Measurements from ENCODE around the gene RELB. TPM values are rescaled to one million over a fixed set of nuclear protein-coding genes. Genes with fewer than 3 reads are reported as not detected.
"Not testable (repeated sequence)": the region's sequence is repeated elsewhere in the genome, so short reads cannot be mapped to it uniquely, and the experiment has no call there.

The RELB gene
- total RNA-seq, 6 experiments from 2014 or later: 6.1 to 10.8 (median 9.4) TPM

GRCh38 chr19:44968118-44968517, 33.1 kb upstream of the RELB start:
- no peak for TF ChIP-seq CTCF (IDR thresholded peaks at IDR 0.05)
- Mint-ChIP-seq H3K9me3 (no peaks in the 10 kb centered on the region), H3K27ac (no peak overlapping the region), H3K27me3 (ENCODE audit: insufficient read depth) (peaks cover 4% of the 10 kb centered on the region), H3K36me3 (ENCODE audit: low read depth) (peaks cover 7% of the 10 kb centered on the region; the same call in 1 of the 2 replicates), H3K4me1 (ENCODE audit: low read depth) (no peaks in the 10 kb centered on the region), H3K4me3 (no peak overlapping the region)
- no peak for DNase-seq

DNA sequence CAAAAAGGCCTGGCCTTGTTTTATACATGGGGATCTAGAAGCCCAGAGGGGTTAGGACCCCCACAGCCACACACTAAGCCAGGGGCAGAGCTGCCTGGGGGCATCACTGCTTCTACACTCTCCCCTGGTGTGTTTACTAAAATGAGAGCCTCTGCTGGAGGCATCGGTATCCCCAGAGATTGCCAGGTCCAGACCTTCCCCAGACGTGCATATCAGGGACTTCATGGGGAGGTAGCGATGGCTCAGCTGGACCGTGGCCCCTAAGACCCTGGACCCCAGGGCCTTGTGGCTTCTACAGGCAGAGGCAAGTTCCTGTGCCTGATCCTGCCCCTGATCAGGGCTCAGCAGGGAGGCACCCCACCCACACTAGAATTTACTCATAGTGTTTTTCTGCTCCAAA, 32.6 kb upstream of the RELB start:
- TF ChIP-seq CTCF (IDR thresholded peaks at IDR 0.05): no peak
- Mint-ChIP-seq H3K27ac (no peak overlapping the region), H3K4me3 (no peak overlapping the region), H3K36me3 (ENCODE audit: low read depth) (peaks cover 7% of the 10 kb centered on the region; the same call in 1 of the 2 replicates), H3K9me3 (no peaks in the 10 kb centered on the region), H3K27me3 (ENCODE audit: insufficient read depth) (peaks cover 4% of the 10 kb centered on the region), H3K4me1 (ENCODE audit: low read depth) (no peaks in the 10 kb centered on the region)
- no peak for DNase-seq

DNA sequence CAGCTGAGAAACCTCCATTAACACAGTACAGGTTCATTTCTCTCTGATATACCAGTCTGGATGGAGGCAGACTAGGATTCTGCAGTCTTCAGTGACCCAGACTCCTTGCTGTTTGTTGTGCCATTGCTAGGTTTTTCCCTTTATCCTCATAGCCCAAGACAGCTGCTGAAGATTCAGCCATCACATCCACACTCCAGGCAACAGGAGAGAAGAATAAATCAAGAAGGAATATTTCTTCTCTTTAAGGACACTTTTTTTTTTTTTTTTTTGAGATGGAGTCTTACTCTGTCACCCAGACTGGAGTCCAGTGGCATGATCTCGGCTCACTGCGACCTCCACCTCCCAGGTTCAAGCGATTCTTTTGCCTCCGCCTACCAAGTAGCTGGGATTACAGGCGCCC, 31.8 kb upstream of the RELB start:
- no peak for TF ChIP-seq CTCF (IDR thresholded peaks at IDR 0.05)
- H3K27me3 Mint-ChIP-seq (ENCODE audit: insufficient read depth): peaks cover 4% of the 10 kb centered on the region
- no peak overlapping the region for H3K27ac Mint-ChIP-seq
- H3K4me1 Mint-ChIP-seq (ENCODE audit: low read depth): no peaks in the 10 kb centered on the region
- H3K36me3 Mint-ChIP-seq (ENCODE audit: low read depth): peaks cover 9% of the 10 kb centered on the region
- no peaks in the 10 kb centered on the region for H3K9me3 Mint-ChIP-seq
- no peak overlapping the region for H3K4me3 Mint-ChIP-seq
- no peak for DNase-seq

DNA sequence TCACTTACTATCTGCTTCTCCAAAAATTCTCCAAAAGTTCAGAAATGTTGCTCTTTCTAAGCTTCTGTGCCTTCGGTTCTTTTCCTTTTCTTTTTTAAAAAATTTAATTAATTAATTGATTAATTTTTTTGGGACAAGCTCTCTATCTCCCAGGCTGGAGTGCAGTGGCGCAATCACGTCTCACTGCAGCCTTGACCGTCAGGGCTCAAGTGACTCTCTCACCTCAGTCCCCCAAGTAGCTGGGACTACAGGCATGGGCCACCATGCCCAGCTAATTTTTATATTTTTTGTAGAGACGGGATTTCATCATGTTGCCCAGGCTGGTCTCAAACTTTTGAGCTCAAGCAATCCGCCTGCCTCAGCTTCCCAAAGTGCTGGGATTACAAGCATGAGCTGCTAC, 29.8 kb upstream of the RELB start:
- not testable (repeated sequence) for H3K27ac Mint-ChIP-seq; DNase-seq; H3K4me3 Mint-ChIP-seq; H3K9me3 Mint-ChIP-seq; H3K27me3 Mint-ChIP-seq (ENCODE audit: insufficient read depth); H3K36me3 Mint-ChIP-seq (ENCODE audit: low read depth); H3K4me1 Mint-ChIP-seq (ENCODE audit: low read depth)

DNA sequence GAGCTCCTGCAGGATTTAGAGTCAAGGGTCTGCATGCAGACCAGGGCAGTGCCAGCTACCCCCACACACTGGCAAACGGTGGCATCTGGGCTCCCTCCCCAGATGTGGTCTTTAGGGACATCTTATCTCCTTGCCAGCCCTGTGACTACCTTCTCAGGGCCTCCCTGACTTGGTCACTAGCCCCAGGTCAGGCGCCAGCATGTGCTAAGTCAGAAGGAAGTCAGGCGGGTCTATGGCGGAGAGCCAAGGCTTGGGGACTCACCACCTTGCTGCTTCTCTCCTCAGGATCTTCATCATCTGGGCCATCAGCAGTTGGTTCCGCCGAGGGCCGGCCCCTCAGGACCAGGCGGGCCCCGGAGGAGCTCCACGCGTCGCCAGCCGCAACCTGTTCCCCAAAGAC, 28.5 kb upstream of the RELB start:
- H3K36me3 Mint-ChIP-seq (ENCODE audit: low read depth): peaks cover 4% of the 10 kb centered on the region
- H3K27me3 Mint-ChIP-seq (ENCODE audit: insufficient read depth): no peaks in the 10 kb centered on the region
- H3K27ac Mint-ChIP-seq: no peak overlapping the region
- H3K9me3 Mint-ChIP-seq: no peaks in the 10 kb centered on the region
- H3K4me1 Mint-ChIP-seq (ENCODE audit: low read depth): no peaks in the 10 kb centered on the region
- no peak for TF ChIP-seq CTCF (IDR thresholded peaks at IDR 0.05)
- H3K4me3 Mint-ChIP-seq: no peak overlapping the region
- DNase-seq: no peak

GRCh38 chr19:44973982-44974735, 27.1 kb upstream of the RELB start:
- H3K27me3 Mint-ChIP-seq (ENCODE audit: insufficient read depth): no peaks in the 10 kb centered on the region
- H3K4me3 Mint-ChIP-seq: no peak overlapping the region
- no peak overlapping the region for H3K27ac Mint-ChIP-seq
- H3K36me3 Mint-ChIP-seq (ENCODE audit: low read depth): peaks cover 4% of the 10 kb centered on the region
- DNase-seq: no peak
- no peak for TF ChIP-seq CTCF (IDR thresholded peaks at IDR 0.05)
- H3K9me3 Mint-ChIP-seq: no peaks in the 10 kb centered on the region
- no peaks in the 10 kb centered on the region for H3K4me1 Mint-ChIP-seq (ENCODE audit: low read depth)
